Testis (tissue), 2 donors: ENCODE data around the gene IL18R1.

Source experiments
- CTCF ChIP-seq, 3 experiments: fragments of 450-650 bp in 2 of 3; fragments of 200-600 bp in 1 of 3; sonication (generic) in 1 of 3; IDR thresholded peaks; one replicate each; pipeline ENCODE4 v1.5.1; 2016 to 2019; ENCODE audit warnings: antibody characterized with exemption in 3 of 3, mild to moderate bottlenecking in 2 of 3, moderate library complexity in 1 of 3
- POLR2A ChIP-seq: fragments of 450-650 bp; IDR thresholded peaks from one replicate; pipeline ENCODE4 v1.6.1; 2017; ENCODE audit warnings: antibody characterized with exemption, mild to moderate bottlenecking, moderate library complexity

- TF ChIP-seq POLR2A (no peak), CTCF (IDR thresholded peaks at IDR 0.05) (no peak)
These were observed 36.5 kb downstream of the IL18R1 start for GRCh38 chr2:102392096-102392495.
